ENCODE results near the gene ORMDL3.
"Not testable (repeated sequence)": the region's sequence is repeated elsewhere in the genome, so short reads cannot be mapped to it uniquely, and the experiment has no call there.

The ORMDL3 gene

DNA sequence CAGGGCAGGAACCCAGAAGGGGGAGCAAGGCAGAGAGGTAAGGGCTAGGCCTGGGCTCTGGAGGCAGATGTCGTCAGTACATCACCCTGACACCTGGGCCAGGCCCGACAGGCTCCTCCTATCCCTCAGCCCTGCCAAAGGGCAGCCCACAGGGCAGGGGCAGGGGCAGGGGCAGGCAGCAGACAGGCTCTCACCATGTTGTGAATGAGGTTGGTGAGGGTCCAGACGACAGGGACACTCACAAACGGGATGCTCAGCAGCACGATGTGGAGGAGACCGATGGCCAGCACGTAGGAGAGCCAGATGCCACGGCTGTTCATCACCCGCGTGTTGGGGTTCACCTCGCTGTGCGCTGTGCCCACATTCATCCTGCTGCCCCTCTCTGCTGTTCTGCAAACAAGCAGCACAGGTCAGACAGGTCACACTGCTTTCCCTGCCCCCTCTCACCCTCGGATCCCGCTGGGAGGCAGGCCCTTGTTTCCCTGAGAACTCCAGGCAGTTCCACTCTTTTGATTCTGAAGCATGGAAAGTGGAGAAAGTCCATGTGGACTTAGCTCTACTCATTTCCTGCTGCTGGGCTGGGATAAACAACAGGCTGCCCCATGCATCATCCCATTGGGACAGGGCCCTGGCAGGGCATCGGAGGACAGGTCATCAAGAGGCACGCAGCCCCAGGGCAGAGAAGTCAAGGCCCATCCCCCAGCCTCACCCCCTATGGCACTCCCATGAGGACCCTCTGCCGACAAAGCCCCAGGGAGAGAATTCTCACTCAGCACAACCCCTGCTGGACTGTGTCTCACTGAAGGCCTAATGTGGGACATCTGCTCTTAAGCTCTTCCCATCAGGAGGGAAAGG, 3.3 kb downstream of the ORMDL3 start:
- DNase-seq: no peak

DNA sequence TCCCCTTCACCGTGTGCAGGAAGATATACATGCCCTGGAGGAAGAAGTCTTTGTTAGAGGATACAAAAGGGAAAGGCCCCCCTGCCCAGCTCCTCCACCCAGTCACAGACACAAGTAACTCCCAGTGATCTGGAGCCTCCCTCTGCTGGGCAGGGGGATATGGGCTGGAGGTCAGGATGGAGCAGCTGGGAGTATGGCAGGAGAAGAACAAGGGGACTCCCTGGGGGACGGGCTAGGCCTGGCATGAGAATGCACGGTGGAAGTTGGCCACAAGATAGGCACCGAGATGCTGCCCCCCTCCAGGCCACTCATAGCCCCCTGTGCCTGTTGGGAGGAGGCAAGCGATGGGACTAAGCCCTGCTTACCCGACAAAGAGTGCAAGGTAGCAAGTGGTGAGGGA, 4.2 kb downstream of the ORMDL3 start:
- no peak for DNase-seq

DNA sequence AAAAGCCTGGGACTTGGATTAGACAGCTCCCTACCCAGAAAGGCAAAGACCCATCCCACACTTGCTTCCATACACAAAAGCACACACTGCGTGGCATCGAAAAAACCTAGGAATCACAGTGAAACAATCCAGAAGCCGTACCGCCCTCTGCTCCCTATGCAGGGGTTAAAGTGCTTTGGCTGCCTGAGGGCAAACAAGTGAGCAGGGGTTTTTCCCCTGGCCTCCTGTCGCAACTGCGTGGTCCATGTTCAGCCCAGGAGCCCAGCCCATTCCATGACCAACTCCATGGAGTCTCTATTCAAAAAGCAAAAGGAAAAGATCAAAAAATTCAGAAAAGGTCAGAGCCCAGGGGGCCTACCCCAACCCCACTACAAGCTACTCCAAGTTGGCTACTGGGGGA, 5.4 kb downstream of the ORMDL3 start:
- DNase-seq: no peak

DNA sequence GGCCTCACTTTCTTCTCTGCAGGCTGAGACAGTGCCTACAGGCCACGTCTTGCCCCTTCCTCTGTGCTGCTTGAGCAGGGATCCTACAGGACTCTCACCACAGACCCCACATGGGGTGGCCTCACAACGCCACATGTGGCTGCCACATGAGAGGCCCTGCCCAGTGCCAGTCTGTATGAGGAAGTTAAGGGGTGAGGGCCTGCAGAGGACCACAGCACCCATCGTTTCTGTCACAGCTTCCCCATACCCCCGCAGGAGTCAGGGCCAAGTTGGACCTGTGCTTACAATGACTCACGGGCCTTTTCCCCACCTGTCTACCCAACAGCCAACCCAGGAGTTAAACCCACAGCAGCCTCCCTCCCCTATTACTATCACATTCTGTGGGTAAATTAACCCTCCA, 6.1 kb downstream of the ORMDL3 start:
- DNase-seq: no peak

DNA sequence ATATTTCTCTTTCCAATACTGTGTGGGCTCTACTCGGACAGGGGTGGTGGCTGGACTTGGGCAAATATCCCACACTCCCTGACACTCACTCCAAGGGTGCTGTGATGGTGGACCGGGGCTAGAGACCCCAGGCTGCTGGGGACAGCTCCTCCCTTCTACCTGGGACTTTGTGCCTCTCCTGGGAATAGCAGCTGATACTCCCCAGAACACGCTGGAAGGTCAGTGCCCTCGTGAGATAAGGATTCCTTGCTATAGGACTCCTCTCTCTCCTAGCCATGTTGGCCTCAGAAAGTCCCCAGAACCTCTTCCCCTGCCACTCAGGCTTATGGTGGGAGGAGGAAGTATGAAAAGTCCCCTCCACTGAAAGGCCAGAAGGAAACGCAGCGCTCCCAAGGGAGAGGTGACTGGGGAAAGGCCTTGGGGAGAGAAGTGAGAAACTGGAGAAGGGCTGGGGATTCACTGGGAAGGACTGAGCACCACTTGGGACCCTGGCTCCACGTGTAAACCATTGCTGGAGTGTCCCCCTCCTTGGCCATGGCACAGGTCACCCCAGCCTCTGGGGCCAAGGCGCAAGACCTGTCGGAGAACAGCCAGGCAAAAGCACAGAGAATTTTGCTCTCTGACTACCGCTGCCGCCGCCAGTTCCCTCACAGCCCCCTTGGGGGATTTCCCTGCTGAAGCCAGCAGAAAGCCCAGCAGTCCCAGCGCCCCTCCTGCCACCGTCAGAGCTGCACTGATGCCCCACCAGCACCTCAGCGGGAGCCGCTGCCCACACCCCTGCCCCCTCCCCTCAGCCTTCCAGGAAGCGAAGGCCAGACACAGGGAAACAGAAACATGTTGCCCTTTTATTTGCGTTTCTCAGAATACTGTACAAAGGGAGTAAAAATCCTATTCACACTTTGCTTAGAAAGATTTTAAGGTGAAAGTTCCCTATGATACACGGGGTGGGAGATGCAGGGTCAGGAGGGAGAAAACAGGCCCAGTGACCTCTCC, 6.9 kb downstream of the ORMDL3 start:
- no peak for DNase-seq

DNA sequence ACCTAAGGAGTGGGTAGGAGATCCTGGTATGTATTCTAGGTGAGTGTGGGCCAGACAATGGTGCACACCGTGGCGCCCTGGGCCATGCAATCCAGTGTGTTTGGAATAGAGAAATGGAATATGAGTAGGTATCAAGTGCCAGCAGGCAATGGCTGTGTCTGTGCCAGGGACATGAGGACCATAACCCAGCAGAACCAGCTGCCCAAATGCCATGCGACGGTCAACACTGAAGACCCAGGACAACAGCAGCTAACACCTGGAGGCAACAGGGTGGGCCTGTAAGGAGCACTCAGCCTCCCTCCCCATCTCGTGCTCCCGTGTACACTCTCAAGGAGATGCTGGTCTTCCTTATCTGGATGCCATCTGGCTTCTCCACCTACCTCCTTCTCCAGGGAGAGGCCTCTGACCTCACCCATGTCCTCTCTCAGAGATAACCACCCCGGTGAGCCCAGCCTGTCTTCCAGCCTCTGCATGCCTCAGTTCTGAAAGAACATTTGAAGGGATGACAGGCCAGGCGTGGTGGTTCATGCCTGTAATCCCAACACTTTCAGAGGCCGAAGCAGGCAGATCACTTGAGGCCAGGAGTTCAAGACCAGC, 8.2 kb downstream of the ORMDL3 start:
- DNase-seq: no peak

DNA sequence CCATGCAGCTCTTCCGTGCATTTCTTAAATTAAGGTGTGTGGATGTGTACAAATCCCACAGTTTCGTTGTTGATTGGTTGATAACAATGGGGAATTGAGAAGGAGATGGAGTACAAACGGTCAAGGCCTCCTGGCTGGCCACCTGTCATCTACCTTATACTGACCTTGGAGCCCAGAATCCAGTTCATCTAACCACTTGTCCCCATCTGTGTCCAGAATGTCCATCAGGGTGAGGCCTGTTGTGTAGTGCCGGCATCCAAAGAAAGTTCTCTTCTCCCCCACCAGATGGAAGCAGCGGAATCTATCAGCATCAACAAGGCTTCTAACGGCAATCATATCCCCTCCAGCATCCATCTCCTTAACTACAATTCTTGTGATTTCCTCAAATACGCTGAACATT, 10.5 kb downstream of the ORMDL3 start:
- DNase-seq: no peak

DNA sequence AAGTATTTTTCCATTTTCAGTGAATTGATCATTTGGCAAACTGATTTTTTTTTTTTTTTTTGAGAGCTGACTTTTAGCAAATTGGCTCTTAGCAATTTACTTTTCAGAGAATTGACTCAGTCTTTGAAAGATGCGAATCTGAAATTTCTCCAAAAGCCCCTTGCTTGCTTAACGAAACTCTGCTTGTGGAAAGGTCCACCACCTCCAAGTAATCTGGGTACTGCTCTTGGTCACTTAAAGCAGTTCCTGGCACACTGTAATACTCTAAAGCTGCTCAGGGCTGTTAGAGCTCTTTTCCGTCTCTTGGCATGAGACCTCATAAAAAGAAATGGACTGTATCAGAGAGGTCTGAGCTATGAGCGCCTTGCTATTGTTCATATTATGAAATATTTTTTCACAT, 11.8 kb downstream of the ORMDL3 start:
- no peak for DNase-seq

DNA sequence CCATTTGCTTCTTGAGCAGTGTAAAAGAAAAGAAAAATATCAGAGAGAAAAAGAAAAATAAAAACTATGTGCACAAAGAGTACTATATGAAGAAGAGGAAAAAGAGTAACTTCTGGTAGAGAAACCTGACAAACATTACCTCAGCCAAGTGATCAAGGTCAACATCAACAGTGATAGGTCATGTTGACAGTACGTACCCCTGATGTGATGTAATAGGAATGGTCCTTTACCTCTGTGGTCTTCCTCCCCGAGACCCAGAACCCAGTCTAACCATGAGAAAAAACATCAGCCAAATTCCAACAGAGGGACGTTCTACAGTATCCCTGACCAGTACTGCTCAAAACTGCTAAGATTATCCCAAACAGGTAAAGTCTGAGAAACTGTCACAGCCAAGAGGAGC, 13.4 kb downstream of the ORMDL3 start:
- no peak for DNase-seq

DNA sequence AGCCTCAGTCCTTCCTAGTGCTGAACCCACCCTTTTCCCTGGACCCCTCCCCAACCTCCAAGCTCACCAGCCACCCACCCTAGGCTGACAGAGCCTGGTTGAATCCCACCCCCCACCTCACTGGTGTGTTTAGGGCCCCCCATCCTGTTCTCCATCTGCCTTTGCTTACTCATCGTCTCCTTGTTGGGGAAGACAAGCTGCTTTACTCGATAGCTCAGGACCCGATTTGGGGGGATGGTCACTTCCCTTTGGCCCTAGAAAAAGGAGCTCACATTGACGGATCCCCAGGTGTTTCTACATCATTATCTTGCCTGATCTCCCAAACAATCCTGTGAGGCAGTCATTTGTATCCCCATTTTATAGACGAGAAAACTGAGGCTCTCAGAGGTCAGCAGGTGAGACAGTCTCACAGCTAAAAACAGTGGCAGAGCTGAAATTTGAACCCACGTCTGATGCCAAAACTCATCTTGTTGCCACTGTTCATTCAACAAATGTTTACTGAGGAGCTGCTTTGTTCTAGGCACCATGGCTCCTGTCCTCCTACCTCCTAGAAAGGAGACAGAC, 18.5 kb downstream of the ORMDL3 start:
- no peak for DNase-seq

DNA sequence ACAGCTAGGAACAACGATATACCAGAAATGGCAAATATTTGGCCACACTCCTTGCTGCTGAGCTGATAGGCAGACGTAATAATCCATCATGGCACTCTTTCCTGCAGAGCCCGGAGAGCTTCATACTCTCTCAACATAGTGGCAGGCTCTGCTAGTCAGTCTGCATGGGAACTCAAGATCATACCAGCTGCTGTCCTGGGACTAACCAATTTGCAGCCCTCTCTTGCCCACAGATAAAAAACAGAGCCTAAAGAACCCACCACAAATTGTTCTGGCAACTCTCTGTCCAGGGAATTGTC, 22.5 kb downstream of the ORMDL3 start:
- no peak for DNase-seq

DNA sequence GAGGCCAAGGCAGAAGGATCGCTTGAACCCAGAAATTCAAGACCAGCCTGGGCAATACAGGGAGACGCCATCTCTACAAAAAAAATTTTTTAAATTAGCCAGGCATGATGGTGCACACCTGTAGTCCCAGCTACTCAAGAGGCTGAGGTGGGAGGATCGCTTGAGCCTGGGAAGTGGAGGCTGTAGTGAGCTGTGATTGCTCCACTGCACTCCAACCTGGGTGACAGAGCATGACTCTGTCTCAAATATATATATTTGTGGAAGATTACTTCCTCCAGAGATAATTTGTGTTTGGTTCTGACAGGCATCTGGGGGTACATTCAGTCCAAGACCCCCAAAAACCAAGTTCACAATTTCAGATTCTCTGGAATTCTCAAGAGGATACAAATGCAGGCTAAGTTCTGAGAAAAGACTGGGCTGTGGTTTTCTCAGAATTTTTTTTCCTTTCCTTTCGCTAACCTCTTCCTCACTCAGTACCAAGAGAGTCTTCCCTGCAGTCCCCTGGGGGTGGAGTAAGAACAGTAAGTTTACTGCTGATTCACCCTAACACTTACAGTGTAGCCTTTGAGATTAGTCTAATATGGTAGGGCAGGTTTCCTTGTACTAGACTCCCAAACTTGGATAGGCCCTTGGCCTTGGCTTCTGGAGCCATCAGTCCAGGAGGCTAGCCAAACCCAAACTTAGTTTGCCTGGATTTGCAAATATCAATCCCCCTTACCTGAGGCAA, 24.1 kb downstream of the ORMDL3 start:
- DNase-seq: no peak

DNA sequence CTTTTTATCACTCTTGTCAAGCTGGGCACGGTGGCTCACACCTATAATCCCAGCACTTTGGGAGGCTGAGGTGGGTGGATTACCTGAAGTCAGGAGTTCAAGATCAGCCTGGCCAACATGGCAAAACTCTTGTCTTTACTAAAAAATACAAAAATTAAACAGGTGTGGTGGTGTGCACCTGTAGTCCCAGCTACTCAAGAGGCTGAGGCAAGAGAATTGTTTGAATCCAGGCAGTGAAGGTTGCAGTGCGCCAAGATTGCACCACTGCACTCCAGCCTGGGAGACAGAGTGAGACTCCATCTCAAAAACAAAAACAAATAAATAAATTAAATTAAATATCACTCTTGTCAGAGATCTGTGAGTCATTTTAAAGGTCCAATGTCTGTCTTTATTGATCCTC, 25.4 kb downstream of the ORMDL3 start:
- not testable (repeated sequence) for DNase-seq

DNA sequence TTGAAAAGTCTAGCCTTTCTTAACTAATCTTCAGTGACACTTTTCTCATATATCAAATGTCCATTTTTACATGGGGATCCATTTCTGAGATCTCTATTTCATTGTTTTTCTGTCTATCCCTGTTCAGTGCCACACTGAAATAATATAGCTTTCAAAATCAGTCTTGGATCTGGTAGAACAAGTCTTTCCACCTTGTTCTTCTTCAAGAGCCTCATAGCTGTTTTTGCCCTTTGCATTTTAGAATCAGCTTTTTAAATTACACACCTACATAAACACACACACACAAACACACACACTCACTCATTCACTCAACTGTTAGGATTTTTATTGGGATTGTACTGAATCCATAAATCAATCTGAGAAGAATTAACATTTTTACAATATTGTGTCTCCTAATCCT, 28.2 kb downstream of the ORMDL3 start:
- DNase-seq: no peak

DNA sequence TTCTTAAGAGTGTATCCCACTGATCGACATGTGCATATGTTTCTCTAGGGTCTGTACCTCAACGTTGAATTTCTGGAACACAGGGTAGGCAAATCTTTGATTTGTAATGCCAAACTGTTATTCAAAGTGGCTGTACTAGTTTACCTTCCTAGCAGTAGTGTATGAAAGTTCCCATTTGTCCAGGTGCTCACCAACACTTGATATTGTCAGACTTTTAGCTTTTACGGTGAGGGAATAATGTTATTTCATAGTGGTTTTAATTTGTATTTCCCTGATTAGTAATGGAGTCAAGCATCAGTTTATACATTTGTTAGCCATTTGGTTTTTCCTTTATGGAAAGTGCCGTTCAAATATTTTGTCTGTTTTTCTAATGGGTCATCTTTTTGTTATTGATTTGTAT, 29.3 kb downstream of the ORMDL3 start:
- DNase-seq: no peak

DNA sequence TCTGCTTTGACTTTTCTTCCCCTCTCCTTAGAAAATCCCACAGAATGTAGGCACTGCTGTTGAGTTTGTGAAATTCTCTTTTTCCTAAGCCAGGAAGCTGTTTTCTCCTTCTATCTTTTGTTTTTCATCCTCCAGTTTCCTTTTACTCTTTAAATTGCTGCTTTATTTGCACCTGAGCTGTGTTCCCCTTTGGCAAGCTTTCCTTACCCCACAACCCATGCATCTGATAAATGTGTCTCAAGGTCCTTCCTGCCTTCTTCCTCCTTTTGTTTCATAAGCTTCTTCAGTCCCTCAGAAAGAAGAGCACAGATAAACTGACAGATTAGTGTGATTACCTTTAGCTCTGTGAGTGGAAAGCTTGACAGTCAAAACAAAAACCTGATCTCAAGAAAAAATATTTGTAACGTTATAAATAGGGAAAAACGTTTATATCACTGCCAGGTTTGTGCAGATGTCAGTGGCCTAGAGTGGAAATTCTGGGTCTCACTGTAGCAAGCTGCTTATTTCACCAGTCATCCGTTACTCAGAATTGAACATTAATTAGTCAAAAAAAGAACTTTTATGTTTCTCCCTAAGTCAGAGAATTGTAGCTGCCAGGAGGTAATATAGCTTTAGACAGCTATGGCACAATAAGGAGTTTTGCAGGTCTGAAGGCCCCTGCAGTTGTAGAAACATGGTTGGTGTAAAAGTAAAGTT, 32.6 kb downstream of the ORMDL3 start:
- DNase-seq: no peak

DNA sequence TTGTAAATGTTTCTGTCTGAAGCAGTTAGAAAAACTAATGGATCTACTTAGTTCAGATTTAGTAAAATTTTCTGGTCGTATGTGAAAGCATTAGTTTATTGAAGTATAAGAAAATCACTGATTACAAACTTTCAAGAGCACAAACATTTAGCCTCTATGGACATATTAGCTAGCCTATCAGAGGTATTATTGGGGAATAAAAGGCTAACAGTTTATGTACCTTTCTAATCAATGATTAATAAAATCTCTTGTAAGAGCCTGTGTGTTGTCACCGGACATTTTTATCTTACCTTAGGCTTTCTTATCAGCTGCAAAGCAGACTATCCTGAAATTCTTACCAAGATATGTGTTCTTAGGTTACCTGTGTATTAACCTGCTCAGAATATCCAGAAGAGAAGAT, 38.2 kb downstream of the ORMDL3 start:
- DNase-seq: no peak

DNA sequence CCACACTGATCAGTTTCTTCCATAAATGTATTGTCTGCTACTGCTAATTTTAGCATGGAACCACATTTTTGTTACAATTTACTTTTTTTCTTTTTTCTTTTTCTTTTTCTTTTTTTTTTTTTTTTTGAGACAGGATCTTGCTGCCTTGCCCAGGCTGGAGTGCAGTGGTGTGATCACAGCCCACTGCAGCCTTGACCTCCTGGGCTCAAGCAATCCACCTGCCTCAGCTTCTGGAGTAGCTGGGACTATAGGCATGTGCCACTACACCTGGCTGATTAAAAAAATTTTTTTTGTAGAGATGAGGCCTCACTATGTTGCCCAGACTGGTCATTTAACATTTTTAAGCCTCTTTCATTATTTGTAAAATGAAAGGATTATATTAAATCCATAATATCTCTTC, 40.3 kb downstream of the ORMDL3 start:
- DNase-seq: no peak

DNA sequence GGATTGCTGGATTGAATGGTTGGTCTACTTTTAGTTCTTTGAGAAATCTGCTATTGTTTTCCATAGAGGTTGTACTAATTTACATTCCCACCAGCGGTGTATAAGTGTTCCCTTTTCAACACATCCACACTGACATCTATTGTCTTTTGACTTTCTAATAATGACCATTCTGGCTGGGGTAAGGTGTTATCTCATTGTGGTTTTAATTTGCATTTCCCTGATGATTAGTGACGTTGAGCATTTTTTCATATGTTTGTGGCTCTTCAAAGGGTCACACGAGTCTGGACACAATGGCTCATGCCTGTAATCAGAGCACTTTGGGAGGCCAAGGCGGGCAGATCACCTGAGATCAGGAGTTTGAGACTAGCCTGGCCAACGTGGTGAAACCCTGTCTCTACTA, 41.3 kb downstream of the ORMDL3 start:
- not testable (repeated sequence) for DNase-seq

DNA sequence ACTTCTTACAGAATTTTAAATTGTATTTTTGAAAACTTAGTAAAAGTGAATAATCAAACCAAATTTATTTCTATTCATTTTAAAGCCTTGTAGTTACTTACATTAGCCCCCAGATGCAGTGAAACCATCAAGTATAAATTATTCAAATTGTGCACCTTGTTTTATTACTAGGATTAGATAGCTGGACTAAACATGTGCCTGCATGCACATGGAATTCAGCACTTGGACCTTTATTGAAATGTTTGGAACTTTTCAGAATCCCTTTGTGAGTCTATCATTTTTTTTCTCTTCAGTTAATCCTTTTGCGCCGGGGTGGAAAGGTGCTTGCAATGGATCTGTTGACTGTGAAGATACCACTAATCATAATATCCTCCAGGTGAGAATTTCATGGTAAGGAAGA, 54.6 kb downstream of the ORMDL3 start:
- DNase-seq: no peak

DNA sequence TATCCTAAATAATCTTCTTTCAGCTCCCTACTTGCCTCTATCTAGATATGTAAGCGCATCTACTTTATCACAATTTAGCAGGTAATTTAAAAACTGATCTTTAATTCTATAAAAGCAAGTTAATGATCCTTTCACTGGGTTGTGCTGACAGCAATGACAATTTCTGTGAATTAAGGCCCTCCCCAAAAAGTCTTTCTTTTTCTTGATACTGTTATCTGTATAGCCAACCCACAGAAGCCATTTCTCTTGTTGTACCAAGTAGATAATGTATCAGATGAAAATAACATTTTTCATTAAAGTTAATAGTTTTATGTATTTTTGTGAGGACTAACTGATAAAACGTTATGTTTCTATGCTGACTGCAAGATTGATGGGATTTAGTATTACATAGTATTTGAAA, 55.6 kb downstream of the ORMDL3 start:
- DNase-seq: no peak

All from NCI-H524 treated with DMSO at 0.1 percent for 48 hours (cell line).